H9 (cell line): Measurements from ENCODE around the gene TNFRSF11A. TPM values are rescaled to one million over a fixed set of nuclear protein-coding genes. Genes with fewer than 3 reads are reported as not detected.

Experiments used
- DNase-seq: peaks from one replicate; pipeline ENCODE4 v3.0.0-alpha.2; 2017
- H2AFZ ChIP-seq: one replicate; pipeline ENCODE4 v1.6.1; 2013; ENCODE audit warnings: mild to moderate bottlenecking, low read length, control low read depth, moderate library complexity
- H2AK5ac ChIP-seq: 2 replicates; pipeline ENCODE4 v1.6.1; 2013; ENCODE audit warnings: low read length, control low read depth, mixed read lengths; ENCODE audit not compliant: insufficient read length
- H2BK120ac ChIP-seq: one replicate; pipeline ENCODE4 v1.6.1; 2013; ENCODE audit warnings: low read depth, mild to moderate bottlenecking, low read length, control low read depth, inconsistent platforms; ENCODE audit not compliant: poor library complexity, severe bottlenecking
- H2BK12ac ChIP-seq: 2 replicates; pipeline ENCODE4 v1.6.1; 2013; ENCODE audit warnings: low read length, control low read depth, mixed read lengths, low read depth; ENCODE audit not compliant: insufficient read length
- H2BK15ac ChIP-seq: 2 replicates; pipeline ENCODE4 v1.6.1; 2013; ENCODE audit warnings: low read depth, low read length, control low read depth
- H2BK20ac ChIP-seq: one replicate; pipeline ENCODE4 v1.6.1; 2013; ENCODE audit warnings: low read depth, mild to moderate bottlenecking, low read length, control low read depth, inconsistent platforms; ENCODE audit not compliant: poor library complexity, severe bottlenecking
- H2BK5ac ChIP-seq: 2 replicates; pipeline ENCODE4 v1.6.1; 2013; ENCODE audit warnings: low read length, control low read depth, mixed read lengths; ENCODE audit not compliant: insufficient read length
- H3K14ac ChIP-seq: 2 replicates; pipeline ENCODE4 v1.6.1; 2013; ENCODE audit warnings: low read length, control low read depth; ENCODE audit not compliant: insufficient read depth
- H3K18ac ChIP-seq: 2 replicates; pipeline ENCODE4 v1.6.1; 2013; ENCODE audit warnings: low read depth, mild to moderate bottlenecking, mixed read lengths, low read length, control low read depth; ENCODE audit not compliant: insufficient read length
- H3K23ac ChIP-seq: 2 replicates; pipeline ENCODE4 v1.6.1; 2013; ENCODE audit warnings: low read length, control low read depth, mixed read lengths, low read depth; ENCODE audit not compliant: insufficient read length
- H3K23me2 ChIP-seq: 2 replicates; pipeline ENCODE4 v1.6.1; 2013; ENCODE audit warnings: low read depth, mild to moderate bottlenecking, mixed read lengths, low read length, control low read depth; ENCODE audit not compliant: insufficient read length, poor library complexity, severe bottlenecking
- H3K27ac ChIP-seq: 2 replicates; pipeline ENCODE4 v1.5.1; 2013; ENCODE audit warnings: low read length, control low read depth, mixed read lengths, low read depth; ENCODE audit not compliant: insufficient read length
- H3K27me3 ChIP-seq: 2 replicates; pipeline ENCODE4 v1.6.1; 2013; ENCODE audit warnings: low read length, control low read depth, inconsistent platforms; ENCODE audit not compliant: insufficient read depth
- H3K4ac ChIP-seq: 2 replicates; pipeline ENCODE4 v1.6.1; 2013; ENCODE audit warnings: low read depth, mild to moderate bottlenecking, control low read depth, inconsistent platforms, low read length, moderate library complexity
- H3K4me1 ChIP-seq: 2 replicates; pipeline ENCODE4 v1.6.1; 2013; ENCODE audit warnings: low read length, control low read depth, inconsistent platforms; ENCODE audit not compliant: insufficient read depth
- H3K4me2 ChIP-seq: 2 replicates; pipeline ENCODE4 v1.6.1; 2013; ENCODE audit warnings: low read length, control low read depth, mixed read lengths; ENCODE audit not compliant: insufficient read length, insufficient read depth
- H3K56ac ChIP-seq: 2 replicates; pipeline ENCODE4 v1.6.1; 2013; ENCODE audit warnings: low read depth, mild to moderate bottlenecking, mixed read lengths, low read length, control low read depth; ENCODE audit not compliant: insufficient read length
- H3K79me1 ChIP-seq: 2 replicates; pipeline ENCODE4 v1.6.1; 2013; ENCODE audit warnings: low read depth, mild to moderate bottlenecking, moderate library complexity, low read length, control low read depth, inconsistent platforms; ENCODE audit not compliant: insufficient read depth, poor library complexity, severe bottlenecking
- H3K79me2 ChIP-seq: 2 replicates; pipeline ENCODE4 v1.6.1; 2013; ENCODE audit warnings: low read length, control low read depth, inconsistent platforms; ENCODE audit not compliant: insufficient read depth
- H3K9ac ChIP-seq: 2 replicates; pipeline ENCODE4 v1.6.1; 2013; ENCODE audit warnings: low read length, control low read depth, mixed read lengths; ENCODE audit not compliant: insufficient read length; ENCODE audit errors: extremely low read depth
- H3K9me3 ChIP-seq: one replicate; pipeline ENCODE4 v1.6.1; 2013; ENCODE audit warnings: low read depth, low read length, inconsistent platforms; ENCODE audit not compliant: control insufficient read depth
- H3T11ph ChIP-seq: one replicate; pipeline ENCODE4 v1.6.1; 2013; ENCODE audit warnings: mild to moderate bottlenecking, low read length, control low read depth, inconsistent platforms
- H4K20me1 ChIP-seq: one replicate; pipeline ENCODE4 v1.6.1; 2013; ENCODE audit not compliant: control insufficient read depth, insufficient read length, insufficient read depth
- H4K5ac ChIP-seq: 2 replicates; pipeline ENCODE4 v1.6.1; 2013; ENCODE audit warnings: low read depth, mild to moderate bottlenecking, mixed read lengths, low read length, control low read depth; ENCODE audit not compliant: insufficient read length
- H4K8ac ChIP-seq: replicated peaks from 2 replicates; pipeline ENCODE4 v1.6.1; 2013; ENCODE audit warnings: low read length, control low read depth, mixed read lengths, low read depth; ENCODE audit not compliant: insufficient read length
- H4K91ac ChIP-seq: 2 replicates; pipeline ENCODE4 v1.6.1; 2013; ENCODE audit warnings: low read depth, mild to moderate bottlenecking, moderate library complexity, mixed read lengths, low read length, control low read depth; ENCODE audit not compliant: insufficient read length
- H3K27ac Mint-ChIP-seq, 3 experiments: 2 replicates in 2 of 3; 3 replicates in 1 of 3; pipeline ENCODE4 v1.8.0; 2020 to 2021; ENCODE audit warnings: mixed read lengths in 3 of 3, mild to moderate bottlenecking in 1 of 3, moderate library complexity in 1 of 3
- H3K27me3 Mint-ChIP-seq: 2 replicates; pipeline ENCODE4 v1.8.0; 2021; ENCODE audit warnings: low read depth, mild to moderate bottlenecking, moderate library complexity, mixed read lengths
- H3K36me3 Mint-ChIP-seq, 3 experiments: 2 replicates in 2 of 3; 3 replicates in 1 of 3; pipeline ENCODE4 v1.8.0; 2020 to 2021; ENCODE audit warnings: low read depth in 3 of 3, mixed read lengths in 3 of 3; ENCODE audit not compliant: insufficient read depth in 1 of 3
- H3K4me1 Mint-ChIP-seq, 2 experiments: 2 replicates each; pipeline ENCODE4 v1.8.0; 2020; ENCODE audit warnings: mixed read lengths in 2 of 2
- H3K4me3 Mint-ChIP-seq, 2 experiments: 2 replicates in 1 of 2; 3 replicates in 1 of 2; pipeline ENCODE4 v1.8.0; 2020 to 2021; ENCODE audit warnings: mild to moderate bottlenecking in 2 of 2, mixed read lengths in 2 of 2, moderate library complexity in 1 of 2
- H3K9me3 Mint-ChIP-seq, 2 experiments: 2 replicates in 1 of 2; 3 replicates in 1 of 2; pipeline ENCODE4 v1.8.0; 2020; ENCODE audit warnings: mild to moderate bottlenecking in 2 of 2, mixed read lengths in 2 of 2, moderate library complexity in 1 of 2
- WGBS: extraction: QIAGEN DNeasy Blood & Tissue Kit; methylation state at CpG from one replicate; pipeline ENCODE4 v1.1.7; 2013; ENCODE audit warnings: missing lambda C conversion rate, low lambda C conversion rate, mixed read lengths; ENCODE audit not compliant: insufficient read length; ENCODE audit errors: extremely low coverage; 5-methylcytosine and 5-hydroxymethylcytosine counted together
- total RNA-seq: library from RNA; stranded (reverse); gene quantifications from 2 replicates; pipeline ENCODE4 v1.2.1, GENCODE V29; 2021
- TF ChIP-seq, protein P1 (sequence below): fragments of 200-600 bp; sonication (generic); conservative IDR thresholded peaks from 3 replicates; pipeline ENCODE4 v1.8.0; 2021; ENCODE audit warnings: antibody characterized with exemption, mild to moderate bottlenecking

Gene TNFRSF11A
- total RNA-seq, 1 experiment from 2014 or later: 7.8 TPM

DNA sequence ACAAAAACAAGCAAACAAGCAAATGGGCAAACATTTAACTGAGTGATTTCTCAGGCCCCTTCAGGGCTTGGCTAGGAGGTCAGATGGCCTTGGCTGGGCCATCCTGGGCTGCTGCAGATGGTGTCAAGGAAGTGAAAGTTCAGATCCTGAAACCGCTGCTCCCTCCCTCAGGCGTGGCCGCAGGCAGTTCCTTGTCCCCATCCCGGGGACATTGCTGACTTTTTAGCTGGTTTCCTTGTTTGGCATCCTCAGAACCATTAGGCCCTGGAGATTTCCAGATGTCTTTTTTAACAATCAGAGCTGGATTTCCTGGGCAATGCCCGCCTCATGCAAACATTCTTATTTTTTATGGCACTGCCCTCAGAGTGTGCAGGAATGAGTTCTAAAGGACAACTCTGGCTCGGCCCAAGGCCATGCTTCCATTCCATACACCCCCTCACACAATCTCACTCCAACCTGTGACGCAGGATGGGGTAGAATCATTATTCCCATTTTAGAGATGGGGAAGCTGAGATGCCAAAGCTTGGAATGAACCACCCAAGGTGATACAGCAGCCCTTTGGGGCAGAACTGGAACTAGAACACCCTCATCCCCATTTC lies 111.6 kb downstream of the TNFRSF11A start:
- Histone ChIP-seq H4K5ac (no peak overlapping the region), H4K8ac (no peak overlapping the region), H4K20me1 (no peaks in the 10 kb centered on the region), H2BK12ac (no peak overlapping the region), H2AFZ (no peak overlapping the region), H2BK20ac (no peak overlapping the region), H3K27ac (no peak overlapping the region), H3K79me2 (no peaks in the 10 kb centered on the region), H3K18ac (no peak overlapping the region), H2BK15ac (no peak overlapping the region), H4K91ac (no peak overlapping the region), H3K56ac (no peak overlapping the region), H2AK5ac (no peak overlapping the region), H3K9me3 (no peaks in the 10 kb centered on the region), H3K4ac (no peak overlapping the region), H2BK5ac (no peak overlapping the region), H3K14ac (no peak overlapping the region), H3K4me2 (no peak overlapping the region), H2BK120ac (no peak overlapping the region), H3K4me1 (no peaks in the 10 kb centered on the region; the same call in 1 of the 2 replicates), H3T11ph (no peak overlapping the region), H3K27me3 (no peaks in the 10 kb centered on the region), H3K79me1 (no peaks in the 10 kb centered on the region), H3K9ac (no peak overlapping the region), H3K23ac (no peak overlapping the region), H3K23me2 (no peaks in the 10 kb centered on the region)
- DNase-seq: no peak
- Mint-ChIP-seq H3K27ac (peak overlapping the region in 2 of 3 experiments; percentile 18 to 65; a peak in 2 of 7 replicates), H3K4me1 (peaks cover 10 to 11% of the 10 kb centered on the region in 2 experiments), H3K27me3 (peaks cover 1% of the 10 kb centered on the region; the same call in 1 of the 2 replicates), H3K9me3 (no peaks in the 10 kb centered on the region), H3K36me3 (no peaks in the 10 kb centered on the region; a peak in 1 of 7 replicates), H3K4me3 (no peak overlapping the region)
- TF ChIP-seq, protein P1, sequence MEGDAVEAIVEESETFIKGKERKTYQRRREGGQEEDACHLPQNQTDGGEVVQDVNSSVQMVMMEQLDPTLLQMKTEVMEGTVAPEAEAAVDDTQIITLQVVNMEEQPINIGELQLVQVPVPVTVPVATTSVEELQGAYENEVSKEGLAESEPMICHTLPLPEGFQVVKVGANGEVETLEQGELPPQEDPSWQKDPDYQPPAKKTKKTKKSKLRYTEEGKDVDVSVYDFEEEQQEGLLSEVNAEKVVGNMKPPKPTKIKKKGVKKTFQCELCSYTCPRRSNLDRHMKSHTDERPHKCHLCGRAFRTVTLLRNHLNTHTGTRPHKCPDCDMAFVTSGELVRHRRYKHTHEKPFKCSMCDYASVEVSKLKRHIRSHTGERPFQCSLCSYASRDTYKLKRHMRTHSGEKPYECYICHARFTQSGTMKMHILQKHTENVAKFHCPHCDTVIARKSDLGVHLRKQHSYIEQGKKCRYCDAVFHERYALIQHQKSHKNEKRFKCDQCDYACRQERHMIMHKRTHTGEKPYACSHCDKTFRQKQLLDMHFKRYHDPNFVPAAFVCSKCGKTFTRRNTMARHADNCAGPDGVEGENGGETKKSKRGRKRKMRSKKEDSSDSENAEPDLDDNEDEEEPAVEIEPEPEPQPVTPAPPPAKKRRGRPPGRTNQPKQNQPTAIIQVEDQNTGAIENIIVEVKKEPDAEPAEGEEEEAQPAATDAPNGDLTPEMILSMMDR: no peak
- WGBS: no CpG with 5 or more reads among the region's 7 CpGs
